A549 (cell line): Measurements from ENCODE around the gene GPATCH4.

Experiments
- BHLHE40 ChIP-seq: IDR thresholded peaks from 2 replicates; pipeline ENCODE4 v1.6.1; 2012; ENCODE audit warnings: low read depth, low read length, inconsistent platforms
- CEBPB ChIP-seq, 2 experiments: fragments of >200 bp in 1 of 2; sonication (Bioruptor Twin) in 1 of 2; formaldehyde crosslinking in 1 of 2; IDR thresholded peaks; 2 replicates each; pipeline ENCODE4 v1.6.1; 2012 to 2016
- CHD2 ChIP-seq: fragments of 150-350 bp; IDR thresholded peaks from 2 replicates; pipeline ENCODE4 v1.6.1; 2014; ENCODE audit warnings: low read length; ENCODE audit not compliant: partially characterized antibody
- CTCF ChIP-seq: fragments of >200 bp; sonication (Bioruptor Twin); formaldehyde crosslinking; IDR thresholded peaks from 3 replicates; pipeline ENCODE4 v1.5.1; 2016
- JUN ChIP-seq, 2 experiments: fragments of >200 bp; sonication (Bioruptor Twin); formaldehyde crosslinking; IDR thresholded peaks; 2 replicates in 1 of 2; 3 replicates in 1 of 2; pipeline ENCODE4 v1.6.1; 2016 to 2017
- MAX ChIP-seq: IDR thresholded peaks from 2 replicates; pipeline ENCODE4 v1.6.1; 2012
- MYC ChIP-seq: IDR thresholded peaks from 2 replicates; pipeline ENCODE4 v1.6.1; 2012; ENCODE audit warnings: mild to moderate bottlenecking, inconsistent platforms, low read length, improper control_type of control experiment, borderline replicate concordance
- PHF8 ChIP-seq: fragments of 200-600 bp; sonication (generic); IDR thresholded peaks from 2 replicates; pipeline ENCODE4 v1.6.1; 2016; ENCODE audit warnings: low read depth, mild to moderate bottlenecking, antibody characterized with exemption, moderate library complexity, borderline replicate concordance
- POLR2A ChIP-seq: IDR thresholded peaks from 2 replicates; pipeline ENCODE4 v1.6.1; 2012; ENCODE audit warnings: mild to moderate bottlenecking, low read length
- RAD21 ChIP-seq, 2 experiments: fragments of >200 bp in 1 of 2; sonication (Bioruptor Twin) in 1 of 2; formaldehyde crosslinking in 1 of 2; IDR thresholded peaks in 1 of 2; conservative IDR thresholded peaks in 1 of 2; 2 replicates in 1 of 2; 3 replicates in 1 of 2; pipeline ENCODE4 v1.6.1; 2012 to 2018; ENCODE audit warnings: inconsistent platforms in 1 of 2
- REST ChIP-seq: fragments of 200-600 bp; sonication (generic); IDR thresholded peaks from 2 replicates; pipeline ENCODE4 v1.6.1; 2016; ENCODE audit warnings: antibody characterized with exemption, mild to moderate bottlenecking, moderate library complexity
- RFX5 ChIP-seq: fragments of 450-650 bp; IDR thresholded peaks from 2 replicates; pipeline ENCODE4 v1.7.1; 2014; ENCODE audit warnings: antibody characterized with exemption, mild to moderate bottlenecking, moderate library complexity

- TF ChIP-seq CTCF (no peak), JUN (IDR thresholded peaks at IDR 0.05) (no peak), CHD2 (no peak), POLR2A (no peak), MAX (no peak), RFX5 (no peak), PHF8 (no peak), RAD21 (conservative IDR thresholded peaks at IDR 0.05 in 1 of 2, IDR thresholded peaks at IDR 0.05 in 1 of 2) (no peak), MYC (no peak), REST (no peak), BHLHE40 (no peak), CEBPB (IDR thresholded peaks at IDR 0.05) (no peak)
These were observed 41.9 kb upstream of the GPATCH4 start for GRCh38 chr1:156643049-156643777.
